HG03342 (cell line): Measurements from ENCODE around the gene YJEFN3.

Experiments
- ATAC-seq: cut with Tn5 transposase; IDR thresholded peaks from one replicate; pipeline ENCODE4 v1.9.1; 2021; ENCODE audit warnings: mild to moderate bottlenecking, moderate library complexity; ENCODE audit not compliant: unreplicated experiment

YJEFN3 gene

DNA sequence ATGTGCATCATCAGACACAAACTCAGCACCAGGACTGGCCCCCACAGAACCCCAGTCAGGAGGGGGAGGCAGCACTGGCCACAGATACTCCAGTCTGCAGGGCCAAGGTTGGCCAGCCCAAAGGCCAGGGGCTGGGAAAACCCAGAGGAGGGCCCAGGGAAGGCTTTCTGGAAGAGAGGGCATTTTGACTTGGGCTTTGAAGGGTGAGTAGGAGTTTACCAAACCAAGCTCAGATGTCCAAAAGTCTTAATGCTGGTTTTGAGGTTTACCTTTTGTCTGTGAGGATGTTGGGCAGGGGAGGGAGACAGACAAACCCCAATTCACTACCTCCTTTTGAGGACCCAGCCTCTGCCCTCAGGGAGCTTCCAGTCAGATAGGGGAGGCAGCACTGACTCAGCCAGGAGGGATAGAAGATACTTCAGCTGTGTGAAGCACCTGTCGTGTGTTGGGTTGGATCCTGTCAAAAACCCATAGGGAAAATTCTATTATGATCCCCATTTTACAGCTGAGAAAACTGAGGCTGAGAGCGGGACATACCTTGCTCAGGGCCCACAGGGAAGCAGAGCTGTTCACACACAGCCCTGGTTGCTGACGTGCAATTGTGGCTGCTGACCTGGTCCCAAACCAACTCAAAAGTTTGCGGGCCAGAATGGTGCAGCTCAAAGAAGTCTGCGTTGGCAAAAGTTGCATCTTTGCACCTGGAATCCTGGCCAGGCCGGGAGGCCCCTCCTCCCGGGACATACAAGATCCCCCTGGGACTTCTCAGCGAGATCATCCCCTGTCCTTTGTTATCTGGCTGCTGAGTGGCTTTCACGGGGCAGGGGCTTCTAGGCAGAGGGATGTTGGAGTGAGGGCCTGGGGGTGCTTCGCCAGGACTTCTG is 22.5 kb downstream of the YJEFN3 start:
- no peak for ATAC-seq

DNA sequence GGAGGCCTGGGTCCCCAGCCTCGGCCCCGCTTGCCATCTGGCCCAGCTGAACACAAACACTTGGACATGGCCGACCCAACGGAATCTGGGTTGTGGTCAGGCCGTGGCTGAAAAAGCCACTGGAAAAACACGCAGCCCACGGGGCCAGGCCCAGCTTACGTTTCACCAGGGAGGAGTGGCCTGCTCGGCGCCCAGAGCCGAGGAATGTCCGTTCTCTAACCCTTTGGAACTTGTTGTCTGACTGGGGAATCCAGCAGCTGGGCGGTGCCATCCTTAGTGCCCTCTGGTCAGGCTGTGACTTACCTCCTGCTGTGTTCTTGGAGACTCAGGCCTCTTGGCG is 23.1 kb downstream of the YJEFN3 start:
- no peak for ATAC-seq

DNA sequence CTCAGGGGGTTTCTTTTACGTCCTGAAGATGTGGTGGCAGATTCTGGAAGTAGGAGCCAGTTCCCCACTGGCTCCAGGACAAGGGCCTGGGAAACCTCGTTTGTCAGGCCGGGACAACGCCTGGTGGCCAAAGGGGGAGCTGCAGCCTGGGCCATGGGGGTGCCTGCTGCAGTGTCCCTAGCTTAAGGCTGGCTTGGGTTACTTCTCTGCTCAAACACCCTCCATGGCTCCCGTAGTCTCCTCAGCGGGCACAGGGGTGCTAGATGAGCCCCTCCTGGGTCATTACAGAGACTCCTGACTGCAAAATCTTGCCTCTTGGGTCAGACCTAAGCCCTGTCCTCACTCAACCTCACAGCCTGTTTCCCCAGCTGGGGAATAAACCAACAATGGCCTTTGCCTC is 24.1 kb downstream of the YJEFN3 start:
- ATAC-seq, result no peak

DNA sequence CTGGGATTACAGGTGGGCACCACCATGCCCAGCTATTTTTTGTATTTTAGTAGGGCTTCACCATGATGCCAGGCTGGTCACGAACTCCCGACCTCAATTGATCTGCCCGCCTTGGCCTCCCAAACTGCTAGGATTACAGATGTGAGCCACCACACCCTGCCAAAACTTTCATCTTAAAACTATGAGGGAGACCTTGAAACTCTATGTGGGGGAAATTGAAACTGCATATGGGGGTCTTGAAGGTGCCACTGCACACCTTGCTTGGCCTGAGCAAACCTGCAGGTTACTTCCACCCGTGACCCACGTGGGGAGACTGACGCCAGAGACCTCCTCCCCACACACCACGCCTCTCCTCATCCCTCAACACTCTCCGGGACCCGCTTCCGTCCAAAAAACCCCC is 25.0 kb downstream of the YJEFN3 start:
- no peak for ATAC-seq

DNA sequence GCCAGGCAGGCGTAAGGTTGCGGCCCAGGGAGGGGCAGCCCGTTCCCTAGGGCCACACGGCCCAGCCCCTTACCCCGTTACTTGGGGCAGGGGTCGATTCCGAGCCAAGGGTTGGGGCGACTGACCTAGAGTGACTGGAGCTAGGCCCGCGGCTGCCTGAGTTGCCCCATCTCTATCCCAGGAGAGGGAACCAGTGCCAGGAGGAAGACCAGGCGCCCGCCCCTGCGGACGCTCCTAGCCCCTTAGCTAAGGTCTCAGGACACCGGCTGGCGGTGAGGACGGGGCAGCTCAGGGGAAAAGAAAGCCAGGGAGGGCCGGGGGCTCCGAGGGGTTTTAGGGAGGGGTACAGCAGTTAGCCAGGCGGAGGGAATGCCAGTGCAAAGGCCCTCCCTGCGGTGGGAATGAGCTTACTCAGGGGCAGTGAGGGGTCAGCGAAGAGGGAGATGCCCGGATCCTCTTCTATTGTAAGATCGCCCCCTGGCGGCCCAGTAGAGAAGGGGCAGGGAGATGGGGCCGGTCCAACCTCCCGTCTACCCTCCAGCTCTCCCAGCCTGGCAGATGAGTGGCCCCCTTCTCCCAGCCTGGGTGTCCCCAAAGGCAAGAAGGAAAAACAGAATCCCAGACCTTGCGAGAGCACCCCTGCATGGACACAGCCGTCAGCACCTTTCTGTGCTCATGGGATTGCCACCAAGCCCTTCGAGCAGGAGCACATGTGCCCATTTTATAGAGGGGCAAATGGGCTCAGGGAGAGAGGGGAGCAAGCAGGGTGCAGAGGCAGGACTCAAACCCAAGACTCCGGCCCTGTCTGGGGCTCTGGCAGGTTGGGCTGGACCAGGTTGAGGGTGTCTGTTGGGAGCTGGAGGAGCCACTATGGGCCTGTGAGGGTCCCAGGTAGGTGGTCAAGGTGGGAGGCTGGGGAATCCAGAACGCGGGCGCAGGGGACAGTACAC is 25.6 kb downstream of the YJEFN3 start:
- no peak for ATAC-seq

DNA sequence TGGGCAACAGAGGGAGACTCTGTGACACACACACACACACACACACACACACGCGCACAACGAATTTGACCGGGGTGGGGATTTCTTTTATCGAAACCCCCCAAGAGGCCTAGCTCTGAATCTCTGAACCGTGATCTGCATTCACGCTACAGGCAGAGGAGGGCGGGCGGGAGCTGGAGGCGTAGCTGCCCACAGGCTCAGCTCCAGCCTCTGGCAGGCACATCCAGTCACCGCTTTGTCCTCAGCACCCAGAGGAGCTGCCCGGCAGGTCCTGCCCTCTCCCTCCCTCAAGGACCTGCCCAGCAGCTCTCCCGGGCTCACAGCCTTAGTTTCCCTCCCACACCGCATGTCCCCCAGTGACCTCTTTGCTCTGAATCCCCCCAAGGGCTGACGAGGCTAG is 29.3 kb downstream of the YJEFN3 start:
- ATAC-seq, result no peak

DNA sequence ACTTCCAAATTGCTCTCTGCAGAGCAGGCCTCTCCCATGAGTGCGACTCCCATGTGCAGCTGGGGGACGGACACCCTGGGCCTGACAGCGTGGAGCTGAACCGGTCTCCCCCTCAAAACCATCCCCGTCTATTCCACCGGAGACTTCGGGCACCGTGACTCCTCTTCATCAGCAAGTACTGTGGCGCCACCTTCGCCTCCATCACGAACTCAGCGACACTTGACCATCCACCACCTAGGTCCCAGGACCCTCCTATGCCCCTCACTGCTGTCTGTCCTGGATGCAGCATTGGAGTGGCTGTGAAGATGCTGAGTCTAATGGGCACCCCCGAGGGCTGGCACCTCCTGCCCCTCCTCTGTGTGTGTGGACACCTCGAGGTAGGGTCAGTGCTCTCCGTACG is 29.9 kb downstream of the YJEFN3 start:
- ATAC-seq, result no peak

DNA sequence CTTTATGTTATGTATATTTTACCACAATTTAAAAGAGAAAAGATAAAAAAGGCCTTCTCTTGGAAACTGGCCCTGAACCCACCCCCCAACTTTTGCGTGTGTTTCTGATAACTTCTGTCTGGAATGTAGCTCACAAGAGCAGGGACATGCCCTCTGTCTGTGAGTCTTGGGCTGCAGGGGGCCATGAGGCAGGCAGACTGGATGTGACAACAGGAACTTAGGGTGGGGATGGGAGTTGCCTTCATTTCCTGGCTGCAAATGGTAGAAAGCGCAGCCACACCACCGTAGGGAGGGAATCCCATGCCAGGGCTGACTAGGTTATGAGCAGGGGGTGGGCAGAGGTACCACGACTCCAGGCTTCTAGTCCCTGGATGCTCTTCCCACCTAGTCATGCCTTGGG is 31.2 kb downstream of the YJEFN3 start:
- no peak for ATAC-seq

DNA sequence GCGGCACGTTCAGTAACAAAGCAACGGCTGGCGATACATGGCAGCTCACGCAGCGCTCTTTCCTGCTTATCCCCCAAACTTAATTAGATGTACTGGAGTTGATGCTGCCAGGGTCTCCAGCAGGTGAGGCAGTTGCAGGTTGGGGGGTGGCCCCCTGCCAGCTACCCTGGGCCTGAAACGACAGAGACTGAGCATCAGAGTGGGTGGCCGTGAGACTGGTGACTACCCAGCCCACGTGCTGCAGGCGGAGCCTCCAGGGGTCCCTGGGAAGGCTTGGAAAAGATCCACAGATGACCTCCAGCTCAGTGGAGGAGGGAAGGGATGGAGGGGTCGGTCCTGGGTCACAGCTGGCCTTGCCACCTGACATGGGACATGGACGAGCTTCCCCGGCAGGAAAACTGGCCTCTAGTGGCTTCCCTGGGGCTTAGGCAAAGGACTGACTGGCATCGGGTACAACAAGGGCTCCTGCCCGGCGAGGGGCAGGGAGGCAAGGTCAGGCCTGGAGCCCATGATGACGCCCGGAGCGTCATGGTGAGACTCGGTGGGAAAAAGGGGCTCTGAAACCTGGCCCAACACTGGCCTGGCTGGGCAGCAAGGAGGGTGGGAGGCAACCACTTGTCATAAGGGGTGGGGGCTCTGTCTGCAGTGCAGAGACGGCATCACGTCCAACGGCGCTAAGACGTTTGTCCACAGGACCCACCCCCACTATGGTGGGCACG is 33.4 kb downstream of the YJEFN3 start:
- no peak for ATAC-seq

DNA sequence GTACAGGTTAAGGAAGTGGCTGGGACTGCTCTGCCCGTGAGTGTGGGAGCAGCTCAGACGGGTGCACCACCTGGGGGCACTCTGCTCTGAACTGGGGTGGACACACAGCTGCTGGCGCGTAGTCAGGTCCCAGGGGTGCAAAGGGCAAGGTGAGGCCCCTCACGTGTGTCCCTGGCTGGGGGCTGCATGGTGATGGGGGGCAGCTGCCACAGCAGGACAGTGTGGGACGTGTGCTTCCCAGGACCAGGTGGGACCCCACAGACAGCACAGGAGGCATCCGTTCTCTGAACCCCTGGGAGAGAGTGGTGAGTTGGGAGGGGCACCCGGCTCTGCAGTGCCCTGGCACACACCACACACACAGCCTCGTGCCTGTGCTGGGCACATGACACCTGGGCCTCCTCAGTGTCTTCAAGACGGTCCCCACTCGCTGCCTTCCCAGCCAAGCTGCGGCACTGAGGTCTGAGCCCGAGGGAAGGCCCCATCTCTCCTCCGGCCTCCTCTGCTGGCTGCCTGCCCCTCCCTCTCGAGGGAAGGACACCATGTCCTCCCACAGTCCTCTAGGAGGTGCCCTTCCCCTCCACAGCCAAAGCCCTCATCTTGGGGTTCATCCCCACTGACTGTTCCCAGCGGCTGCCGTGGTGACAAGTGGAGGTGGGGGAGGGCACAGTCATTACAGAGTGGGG is 34.1 kb downstream of the YJEFN3 start:
- no peak for ATAC-seq

DNA sequence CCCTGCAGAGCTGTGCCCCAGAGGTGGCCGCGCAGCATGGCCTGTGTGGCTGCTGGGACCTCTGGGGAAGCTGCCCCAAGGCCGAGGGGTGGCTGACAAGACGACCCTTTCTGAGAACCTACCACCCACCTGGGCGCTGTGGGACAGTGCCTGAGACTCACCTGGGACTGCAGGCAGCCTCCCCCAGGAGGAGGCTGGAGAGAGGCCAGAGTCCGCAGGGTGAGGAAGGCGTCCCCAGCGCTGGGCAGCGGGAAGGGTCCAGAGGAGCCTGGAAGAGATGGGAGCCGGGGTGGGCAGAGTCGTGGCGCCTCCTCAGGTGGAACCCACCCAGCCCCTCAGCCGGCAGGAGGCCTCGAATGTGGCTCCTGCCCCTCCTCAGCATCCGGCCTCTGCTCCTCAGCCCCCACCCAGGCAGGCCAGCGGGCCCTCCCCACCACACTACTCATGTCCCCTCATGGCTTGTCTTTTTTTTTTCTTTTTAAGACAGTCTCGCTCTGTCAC is 34.7 kb downstream of the YJEFN3 start:
- ATAC-seq, result no peak

DNA sequence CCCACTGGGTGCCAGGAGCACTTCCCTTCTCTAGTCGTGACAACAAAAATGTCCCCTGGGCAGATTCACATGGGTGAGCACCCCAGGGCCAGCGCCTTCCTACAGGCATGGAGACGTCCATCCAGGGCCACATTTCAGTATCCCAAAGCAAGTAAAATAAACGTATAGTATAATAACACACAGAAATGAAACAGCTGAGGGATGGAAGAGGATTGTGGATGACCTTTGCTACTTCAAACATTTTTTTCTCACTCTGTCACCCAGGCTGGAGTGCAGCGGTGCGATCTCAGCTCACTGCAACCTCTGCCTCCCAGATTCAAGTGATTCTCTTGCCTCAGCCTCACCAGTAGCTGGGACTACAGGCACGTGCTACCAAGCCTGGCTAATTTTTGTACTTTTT is 37.6 kb downstream of the YJEFN3 start:
- ATAC-seq, result no peak

DNA sequence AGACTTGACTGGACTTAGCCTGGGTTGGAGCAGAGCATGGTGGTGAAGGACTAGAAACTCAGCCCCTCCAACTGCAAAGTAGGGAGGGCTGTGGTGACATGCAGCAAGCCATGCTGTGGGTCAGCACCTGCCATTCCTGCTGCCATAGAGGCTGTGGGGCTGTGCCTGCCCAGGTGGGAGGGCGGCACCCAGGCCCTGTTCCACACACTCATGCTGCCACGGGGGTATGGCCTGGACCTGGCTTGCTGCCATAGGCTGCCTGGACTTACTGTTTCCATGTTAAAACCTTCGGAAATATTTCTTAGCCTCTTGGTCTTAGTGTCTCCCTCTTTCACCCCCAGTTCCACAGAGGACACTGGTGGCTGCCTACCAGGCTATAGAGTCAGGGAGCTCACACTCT is 38.7 kb downstream of the YJEFN3 start:
- no peak for ATAC-seq

DNA sequence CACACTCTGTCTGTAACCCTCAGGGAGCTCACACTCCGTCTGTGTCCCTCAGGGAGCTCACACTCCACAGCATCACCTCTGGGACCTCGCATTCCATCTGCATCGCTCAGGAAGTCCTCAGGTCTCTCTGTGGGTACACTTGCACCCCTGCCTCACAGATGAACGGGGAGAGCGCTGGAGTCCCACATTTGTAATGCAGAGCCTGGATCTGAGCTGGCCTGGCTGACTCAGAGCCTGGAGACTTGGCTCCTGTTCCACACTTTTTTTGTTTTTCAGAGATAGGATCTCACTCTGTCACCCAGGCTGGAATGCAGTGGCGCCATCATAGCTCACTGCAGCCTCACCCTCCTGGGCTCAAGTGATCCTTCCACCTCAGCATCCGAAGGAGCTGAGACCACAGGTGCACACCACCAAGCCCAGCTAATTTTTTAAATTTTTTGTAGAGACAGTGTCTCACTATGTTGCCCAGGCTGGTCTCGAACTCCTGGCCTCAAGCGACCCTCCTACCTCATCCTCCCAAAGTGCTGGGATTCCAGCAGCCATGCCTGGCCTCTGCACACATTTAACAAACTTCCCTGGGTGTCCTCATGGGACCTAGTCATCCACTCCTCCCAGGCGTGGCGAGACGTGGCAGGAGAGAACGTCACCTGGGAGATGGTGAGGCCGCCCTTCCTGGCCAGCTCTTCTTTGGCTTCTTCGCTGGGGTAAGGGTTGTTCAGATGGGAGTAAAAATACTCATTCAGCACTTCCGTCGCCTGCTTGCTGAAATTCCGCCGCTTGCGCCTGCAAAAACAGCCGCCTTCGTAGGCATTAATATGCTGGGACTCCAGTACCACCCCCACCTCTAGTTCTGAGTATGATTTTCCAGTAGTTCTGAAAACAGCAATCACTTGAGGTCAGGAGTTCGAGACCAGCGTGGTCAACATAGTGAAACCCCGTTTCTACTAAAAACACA is 40.4 kb downstream of the YJEFN3 start:
- ATAC-seq, result no peak

DNA sequence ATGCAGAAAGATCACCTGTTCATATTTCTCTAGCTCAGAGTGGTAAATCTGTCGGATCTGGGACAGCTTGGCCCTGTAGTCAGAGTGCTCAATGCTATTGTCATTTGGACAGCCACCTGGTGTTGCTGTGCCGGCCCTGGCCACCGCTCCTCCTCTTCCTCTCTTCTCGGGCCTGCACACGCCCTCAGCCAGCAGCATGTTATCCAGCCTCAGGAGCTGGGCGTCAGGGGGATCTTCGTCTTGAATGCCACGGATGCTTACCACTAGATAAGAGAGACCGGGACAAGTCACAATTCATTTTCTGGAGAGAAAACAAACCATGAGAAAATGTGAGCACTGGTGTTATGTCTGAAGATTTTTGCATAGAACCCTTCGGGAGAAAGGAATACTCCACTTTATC is 41.9 kb downstream of the YJEFN3 start:
- ATAC-seq, result no peak

DNA sequence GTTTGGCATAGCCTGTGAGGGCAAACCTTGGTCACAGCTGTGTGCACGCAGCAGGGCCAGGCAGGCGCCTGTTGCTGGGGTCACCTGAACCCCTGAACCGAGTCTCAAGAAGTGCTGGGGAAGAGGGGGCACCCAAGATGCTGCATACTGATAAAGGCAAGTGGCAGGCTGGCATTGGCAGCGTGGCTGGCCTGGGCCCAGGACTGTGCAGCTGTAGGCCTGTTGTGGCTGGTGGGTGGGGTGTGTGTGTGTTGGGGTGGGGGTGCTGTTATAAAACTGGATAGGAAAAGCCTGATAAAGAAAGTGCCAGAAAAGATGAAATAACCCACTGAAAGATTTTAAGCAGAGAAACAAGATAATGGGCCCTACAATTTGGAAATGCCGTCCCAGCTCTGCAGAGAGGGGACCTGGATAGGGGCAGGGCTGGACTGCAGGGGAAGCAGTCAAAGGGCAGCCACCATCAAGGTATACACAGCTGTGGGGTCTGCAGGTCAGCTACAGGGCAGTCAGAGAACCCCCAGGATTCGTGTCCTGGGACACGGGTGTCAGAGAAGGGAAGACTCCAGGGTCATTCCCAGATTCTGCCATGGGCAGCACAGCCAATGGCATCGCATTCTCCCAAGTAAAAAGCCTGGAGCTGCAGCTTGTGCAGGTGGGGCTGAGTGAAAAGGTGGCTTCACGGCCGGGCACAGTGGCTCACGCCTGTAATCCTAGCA is 42.5 kb downstream of the YJEFN3 start:
- no peak for ATAC-seq

DNA sequence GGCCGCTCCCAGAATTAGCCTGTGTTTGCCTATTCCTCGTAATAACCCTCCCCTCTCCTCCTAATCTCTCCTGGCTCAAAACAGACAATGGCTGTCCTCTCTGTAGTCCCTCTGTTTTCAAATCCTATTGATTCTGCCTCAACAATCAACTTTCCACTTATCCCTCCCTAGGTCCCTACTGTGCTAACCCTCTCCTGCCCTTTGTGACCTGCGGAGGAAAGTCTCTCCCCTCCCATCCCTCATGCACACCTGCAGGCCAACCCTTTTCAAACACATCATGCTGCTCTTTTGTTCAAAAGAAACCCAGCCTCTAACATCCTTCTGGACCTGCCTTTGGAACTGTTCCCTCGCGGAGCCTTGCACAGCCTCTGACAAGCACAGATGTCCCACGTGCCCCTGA is 46.7 kb downstream of the YJEFN3 start:
- no peak for ATAC-seq

DNA sequence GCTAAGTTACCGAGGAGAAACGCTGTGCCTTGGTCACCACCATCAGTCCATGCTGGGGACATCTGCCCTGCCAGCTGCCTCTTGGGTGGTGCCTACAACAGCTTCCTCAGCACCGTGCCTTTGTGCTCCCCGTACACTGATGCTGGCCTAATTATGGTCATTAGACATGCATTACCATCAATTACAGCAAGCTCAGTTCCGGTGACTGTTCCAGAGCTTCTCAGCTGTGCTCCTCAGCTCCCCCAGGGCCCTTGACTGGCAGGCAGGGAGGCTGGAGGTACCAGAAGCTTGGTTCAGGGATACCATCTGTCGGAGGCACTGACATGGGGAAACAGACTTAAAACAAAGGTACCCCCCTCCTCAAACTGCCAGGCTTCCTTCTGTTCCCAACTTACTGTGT is 49.5 kb downstream of the YJEFN3 start:
- ATAC-seq, result no peak
